ENCODE data around the gene DPYD.

- TF ChIP-seq CTCF (IDR thresholded peaks at IDR 0.05; ENCODE audit: low read length) (no peak), EZH2 (IDR thresholded peaks at IDR 0.05; ENCODE audit: borderline replicate concordance, low read length) (no peak)
Measured at GRCh38 chr1:97245026-97245425, 675.8 kb downstream of the DPYD start.

All from OCI-LY1 (cell line).